SH-SY5Y (cell line): ENCODE results near the gene URI1.

Source experiments
- GATA2 ChIP-seq: IDR thresholded peaks from 2 replicates; pipeline ENCODE4 v1.6.1; 2011; ENCODE audit warnings: mild to moderate bottlenecking, low read depth, low read length
- GATA3 ChIP-seq: IDR thresholded peaks from 2 replicates; pipeline ENCODE4 v1.6.1; 2011; ENCODE audit warnings: low read depth, mild to moderate bottlenecking, low read length, moderate library complexity

URI1 gene

GRCh38 chr19:30062907-30063649 is 121.0 kb downstream of the URI1 start:
- TF ChIP-seq GATA2 (no peak), GATA3 (no peak)

- TF ChIP-seq GATA2 (no peak), GATA3 (no peak)
These were observed 121.8 kb downstream of the URI1 start for GRCh38 chr19:30063650-30064347.

GRCh38 chr19:30064348-30064699 is 122.3 kb downstream of the URI1 start:
- no peak for TF ChIP-seq GATA3
- TF ChIP-seq GATA2, result no peak

- TF ChIP-seq GATA2, result no peak
- no peak for TF ChIP-seq GATA3
These were observed 122.9 kb downstream of the URI1 start for GRCh38 chr19:30064771-30065494.

GRCh38 chr19:30065680-30066606 is 123.9 kb downstream of the URI1 start:
- TF ChIP-seq GATA2 (no peak), GATA3 (no peak)
